ENCODE results near the gene JAKMIP2. TPM values are rescaled to one million over a fixed set of nuclear protein-coding genes. Genes with fewer than 3 reads are reported as not detected.

Gene JAKMIP2
- total and polyA plus RNA-seq, 4 donors, result 0.13 to 1.9 (median 0.42) TPM; not detected in 1

DNA sequence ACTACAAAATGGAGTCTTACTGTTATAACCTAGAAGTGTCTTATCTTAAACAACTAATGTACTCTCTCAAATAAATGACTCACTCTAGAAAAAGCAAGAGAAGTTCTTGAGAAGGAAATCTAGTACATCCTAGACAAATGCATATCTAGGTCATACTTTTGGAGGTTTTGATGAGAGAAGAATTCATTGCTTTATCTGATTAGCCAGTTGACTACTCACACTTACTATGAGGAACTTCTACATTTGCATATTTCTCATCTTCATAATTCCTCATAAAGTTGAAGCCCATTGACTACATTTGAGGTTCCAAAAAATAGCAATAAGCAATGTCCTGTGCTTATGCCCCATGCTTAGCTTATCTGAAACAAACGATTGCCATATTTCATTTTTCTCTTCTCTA, 2.8 kb downstream of the JAKMIP2 start:
- H3K27ac ChIP-seq (ENCODE audit: low read depth in 1 of 2, low read length in 2 of 2), result no peak overlapping the region
- no peaks in the 10 kb centered on the region for H3K4me1 ChIP-seq (ENCODE audit: control insufficient read depth in 1 of 2, insufficient read depth in 2 of 2, low read length in 2 of 2)
- intact Hi-C loops (cut with DNase I), result no loop called here
- H3K4me3 ChIP-seq (ENCODE audit: low read length in 2 of 2), result no peak overlapping the region
- no peak for DNase-seq
- H3K27me3 ChIP-seq (ENCODE audit: control insufficient read depth in 1 of 2, insufficient read depth in 2 of 2, low read length in 1 of 2), result no peaks in the 10 kb centered on the region
- H3K36me3 ChIP-seq (ENCODE audit: control insufficient read depth in 1 of 2, insufficient read depth in 2 of 2, low read length in 1 of 2), result no peaks in the 10 kb centered on the region
- no peak for ATAC-seq (ENCODE audit: low FRiP score)
- 75 to 79% methylated on average over 1 of the region's 1 CpG for WGBS, 2 donors
- peaks cover 2% of the 10 kb centered on the region for H3K9me3 ChIP-seq (ENCODE audit: control insufficient read depth, low read length)

DNA sequence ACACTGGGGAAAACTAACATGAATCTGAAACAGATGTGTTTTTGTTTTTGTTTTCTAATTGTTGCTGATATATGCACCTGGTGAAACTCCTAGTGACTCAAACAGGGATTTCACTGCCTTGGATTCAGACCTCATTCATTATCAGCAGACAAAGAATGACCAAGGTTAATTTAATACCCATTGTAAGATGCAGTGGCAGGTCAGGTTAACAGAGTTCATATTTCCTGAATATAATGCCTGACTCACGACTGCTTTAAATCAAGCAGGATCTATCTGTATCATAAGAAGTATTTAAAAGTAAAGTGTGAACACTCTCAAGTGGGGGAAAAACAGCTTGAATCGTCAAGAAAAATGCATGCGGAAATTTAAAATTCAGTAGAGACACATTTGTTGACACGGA, 5.5 kb downstream of the JAKMIP2 start:
- DNase-seq (no peak), ATAC-seq (ENCODE audit: low FRiP score) (no peak)
- H3K9me3 ChIP-seq (ENCODE audit: control insufficient read depth, low read length), result no peaks in the 10 kb centered on the region
- no peaks in the 10 kb centered on the region for H3K36me3 ChIP-seq (ENCODE audit: control insufficient read depth in 1 of 2, insufficient read depth in 2 of 2, low read length in 1 of 2)
- 76 to 80% methylated on average over 4 of the region's 4 CpGs for WGBS, 2 donors
- no peaks in the 10 kb centered on the region for H3K27me3 ChIP-seq (ENCODE audit: control insufficient read depth in 1 of 2, insufficient read depth in 2 of 2, low read length in 1 of 2)
- H3K4me3 ChIP-seq (ENCODE audit: low read length in 2 of 2), result no peak overlapping the region
- intact Hi-C loops (cut with DNase I), result no loop called here
- no peak overlapping the region for H3K27ac ChIP-seq (ENCODE audit: low read depth in 1 of 2, low read length in 2 of 2)
- H3K4me1 ChIP-seq (ENCODE audit: control insufficient read depth in 1 of 2, insufficient read depth in 2 of 2, low read length in 2 of 2), result no peaks in the 10 kb centered on the region

DNA sequence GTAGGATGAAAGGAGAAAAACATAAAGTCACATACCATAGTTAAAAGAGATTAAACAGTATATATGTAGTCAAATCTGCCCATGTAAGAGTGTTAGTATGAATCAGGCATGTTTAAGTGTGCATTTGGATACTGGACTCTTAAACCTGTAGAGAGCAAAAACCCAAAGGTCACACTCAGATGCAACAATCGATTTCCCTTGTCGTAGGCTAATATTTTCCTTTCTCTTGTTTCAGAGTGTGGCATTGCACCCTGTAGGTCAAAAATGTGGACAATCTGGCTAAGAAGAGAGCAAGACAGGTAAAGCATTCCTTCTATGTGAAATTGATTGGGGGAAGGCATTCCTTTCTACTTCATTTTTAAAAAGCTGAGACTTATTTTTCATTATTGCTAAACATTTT, 8.9 kb downstream of the JAKMIP2 start:
- 83 to 89% methylated on average over 2 of the region's 2 CpGs for WGBS, 2 donors
- Histone ChIP-seq H3K27me3 (ENCODE audit: control insufficient read depth in 1 of 2, insufficient read depth in 2 of 2, low read length in 1 of 2) (no peaks in the 10 kb centered on the region), H3K27ac (ENCODE audit: low read depth in 1 of 2, low read length in 2 of 2) (no peak overlapping the region), H3K4me3 (ENCODE audit: low read length in 2 of 2) (no peak overlapping the region), H3K9me3 (ENCODE audit: control insufficient read depth, low read length) (no peaks in the 10 kb centered on the region), H3K36me3 (ENCODE audit: control insufficient read depth in 1 of 2, insufficient read depth in 2 of 2, low read length in 1 of 2) (no peaks in the 10 kb centered on the region), H3K4me1 (ENCODE audit: control insufficient read depth in 1 of 2, insufficient read depth in 2 of 2, low read length in 2 of 2) (no peaks in the 10 kb centered on the region)
- no peak for ATAC-seq (ENCODE audit: low FRiP score)
- intact Hi-C loops (cut with DNase I), result no loop called here
- no peak for DNase-seq

DNA sequence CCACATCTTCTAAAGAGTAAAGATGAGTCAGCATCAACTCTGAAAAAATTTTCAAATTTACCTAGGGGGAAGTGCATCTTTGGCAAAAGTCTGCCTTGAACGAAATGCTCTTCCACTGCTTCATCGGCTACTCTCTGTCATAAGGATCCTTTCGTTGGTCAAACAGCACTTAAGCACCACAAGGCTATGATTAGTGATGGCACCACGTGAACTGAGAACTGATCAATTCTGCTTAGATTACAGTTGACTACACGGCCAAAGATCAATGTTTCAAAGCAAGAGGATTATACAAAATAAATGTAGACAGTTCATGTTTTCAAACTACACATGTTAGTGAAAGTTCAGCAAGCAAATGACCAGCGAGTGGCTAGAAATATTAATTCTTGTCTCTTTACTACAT, 9.4 kb downstream of the JAKMIP2 start:
- intact Hi-C loops (cut with DNase I), result no loop called here
- Histone ChIP-seq H3K9me3 (ENCODE audit: control insufficient read depth, low read length) (no peaks in the 10 kb centered on the region), H3K36me3 (ENCODE audit: control insufficient read depth in 1 of 2, insufficient read depth in 2 of 2, low read length in 1 of 2) (no peaks in the 10 kb centered on the region), H3K4me1 (ENCODE audit: control insufficient read depth in 1 of 2, insufficient read depth in 2 of 2, low read length in 2 of 2) (no peaks in the 10 kb centered on the region), H3K27ac (ENCODE audit: low read depth in 1 of 2, low read length in 2 of 2) (no peak overlapping the region), H3K4me3 (ENCODE audit: low read length in 2 of 2) (no peak overlapping the region), H3K27me3 (ENCODE audit: control insufficient read depth in 1 of 2, insufficient read depth in 2 of 2, low read length in 1 of 2) (no peaks in the 10 kb centered on the region)
- DNase-seq (no peak), ATAC-seq (ENCODE audit: low FRiP score) (no peak)
- 86 to 89% methylated on average over 6 of the region's 6 CpGs for WGBS, 2 donors

DNA sequence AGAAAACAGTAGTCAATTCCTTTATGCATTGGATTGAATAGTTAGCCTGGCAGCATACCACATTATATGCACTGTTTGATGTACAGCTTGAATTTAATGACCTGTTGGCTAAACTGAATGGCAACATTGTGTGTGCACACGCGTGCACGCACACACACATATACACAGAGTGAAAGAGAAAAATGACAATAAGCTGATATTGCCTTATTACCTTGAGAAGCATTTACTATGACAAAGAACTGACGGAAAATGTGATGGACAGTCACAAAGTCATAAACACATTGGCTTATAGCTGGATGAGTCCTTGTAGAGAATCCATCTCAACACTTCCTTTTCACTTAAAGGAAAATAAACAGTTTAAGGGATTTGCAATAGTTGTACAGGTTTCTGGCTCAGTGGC, 15.5 kb downstream of the JAKMIP2 start:
- intact Hi-C loops (cut with DNase I), result no loop called here
- Histone ChIP-seq H3K27me3 (ENCODE audit: control insufficient read depth in 1 of 2, insufficient read depth in 2 of 2, low read length in 1 of 2) (no peaks in the 10 kb centered on the region), H3K4me1 (ENCODE audit: control insufficient read depth in 1 of 2, insufficient read depth in 2 of 2, low read length in 2 of 2) (no peaks in the 10 kb centered on the region), H3K9me3 (ENCODE audit: control insufficient read depth, low read length) (no peaks in the 10 kb centered on the region), H3K27ac (ENCODE audit: low read depth in 1 of 2, low read length in 2 of 2) (no peak overlapping the region), H3K4me3 (ENCODE audit: low read length in 2 of 2) (no peak overlapping the region), H3K36me3 (ENCODE audit: control insufficient read depth in 1 of 2, insufficient read depth in 2 of 2, low read length in 1 of 2) (no peaks in the 10 kb centered on the region)
- DNase-seq (no peak), ATAC-seq (ENCODE audit: low FRiP score) (no peak)
- 97 to 98% methylated on average over 4 of the region's 4 CpGs for WGBS, 2 donors

DNA sequence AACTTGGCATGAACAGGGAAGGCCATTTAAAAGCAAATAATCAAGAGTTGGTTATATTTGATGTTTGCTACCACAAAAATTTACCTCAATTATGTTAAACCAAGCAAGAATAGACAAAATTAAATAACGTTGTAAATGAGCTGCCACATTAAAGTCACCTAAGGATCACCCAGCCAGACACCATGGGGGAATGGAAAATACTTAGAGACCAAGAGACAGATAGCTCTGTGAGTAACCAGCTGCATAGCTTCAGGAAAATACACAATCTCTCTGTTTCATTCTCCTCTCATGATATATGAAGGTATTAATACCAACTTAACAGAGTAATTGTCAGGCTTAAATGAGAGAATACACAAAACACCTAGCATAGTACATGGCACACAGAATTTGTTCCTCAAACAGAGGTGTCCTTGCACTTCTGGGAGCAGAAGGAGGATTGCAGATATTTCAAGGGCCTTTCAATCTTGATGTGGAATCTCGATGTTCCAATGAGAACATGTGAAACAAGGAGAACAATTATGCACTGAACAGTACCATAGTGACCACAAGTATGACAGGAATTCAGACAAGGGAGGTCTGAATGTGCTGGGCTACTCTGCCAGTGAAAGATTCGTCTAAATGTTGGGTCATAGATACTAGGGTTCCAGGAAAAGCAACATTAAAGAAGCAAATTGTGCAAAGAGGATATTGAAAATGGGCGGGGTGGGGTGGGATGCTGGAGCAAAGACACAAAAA, 18.6 kb downstream of the JAKMIP2 start:
- ATAC-seq (ENCODE audit: low FRiP score) (no peak), DNase-seq (no peak)
- Histone ChIP-seq H3K4me1 (ENCODE audit: control insufficient read depth in 1 of 2, insufficient read depth in 2 of 2, low read length in 2 of 2) (no peaks in the 10 kb centered on the region), H3K4me3 (ENCODE audit: low read length in 2 of 2) (no peak overlapping the region), H3K27ac (ENCODE audit: low read depth in 1 of 2, low read length in 2 of 2) (no peak overlapping the region), H3K36me3 (ENCODE audit: control insufficient read depth in 1 of 2, insufficient read depth in 2 of 2, low read length in 1 of 2) (no peaks in the 10 kb centered on the region), H3K9me3 (ENCODE audit: control insufficient read depth, low read length) (no peaks in the 10 kb centered on the region), H3K27me3 (ENCODE audit: control insufficient read depth in 1 of 2, insufficient read depth in 2 of 2, low read length in 1 of 2) (no peaks in the 10 kb centered on the region)
- intact Hi-C loops (cut with DNase I), result no loop called here
- 57 to 58% methylated on average over 4 of the region's 4 CpGs for WGBS, 2 donors

DNA sequence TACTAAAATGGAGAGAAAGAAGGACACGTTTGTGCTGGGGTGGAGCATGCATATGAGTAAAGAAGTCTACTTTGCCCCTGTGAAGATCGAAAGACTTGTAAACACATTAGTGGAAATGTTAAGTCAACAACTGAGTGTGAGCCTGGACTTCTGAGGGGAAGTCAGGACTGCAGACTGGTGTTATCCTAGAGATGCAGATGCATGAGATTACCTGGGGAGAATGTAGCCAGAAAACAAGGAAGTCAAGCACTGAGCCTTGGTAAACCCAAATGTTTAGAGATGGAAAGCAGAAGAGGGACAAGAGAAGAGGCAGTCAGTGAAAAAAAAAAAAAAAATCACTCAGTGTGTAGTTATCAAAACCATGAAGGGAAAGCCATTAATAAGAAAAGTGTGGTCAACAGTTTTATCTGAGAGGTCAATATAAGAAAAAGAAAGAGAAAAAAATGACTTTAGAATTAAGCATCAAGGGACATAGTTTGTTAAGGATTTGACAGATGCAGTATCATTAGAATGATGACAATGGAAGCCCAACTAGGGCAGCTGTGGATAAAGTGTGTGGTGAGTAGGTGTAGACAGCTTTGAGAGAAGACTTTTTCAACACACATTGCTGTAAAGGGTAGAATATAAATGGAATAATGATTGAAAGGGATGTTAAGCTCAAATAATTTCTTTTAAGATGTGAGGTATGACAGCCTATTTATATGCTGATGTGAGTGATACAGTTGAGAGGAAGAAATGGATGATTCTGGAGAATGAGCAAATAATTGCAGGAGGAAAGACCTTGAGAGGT, 22.2 kb downstream of the JAKMIP2 start:
- Histone ChIP-seq H3K36me3 (ENCODE audit: control insufficient read depth in 1 of 2, insufficient read depth in 2 of 2, low read length in 1 of 2) (no peaks in the 10 kb centered on the region), H3K9me3 (ENCODE audit: control insufficient read depth, low read length) (peaks cover 1% of the 10 kb centered on the region), H3K4me3 (ENCODE audit: low read length in 2 of 2) (no peak overlapping the region), H3K27ac (ENCODE audit: low read depth in 1 of 2, low read length in 2 of 2) (no peak overlapping the region), H3K27me3 (ENCODE audit: control insufficient read depth in 1 of 2, insufficient read depth in 2 of 2, low read length in 1 of 2) (no peaks in the 10 kb centered on the region), H3K4me1 (ENCODE audit: control insufficient read depth in 1 of 2, insufficient read depth in 2 of 2, low read length in 2 of 2) (no peaks in the 10 kb centered on the region)
- ATAC-seq (ENCODE audit: low FRiP score), result no peak
- intact Hi-C loops (cut with DNase I), result no loop called here
- DNase-seq, result no peak
- WGBS, 2 donors, result 20 to 38% methylated on average over 2 of the region's 2 CpGs

DNA sequence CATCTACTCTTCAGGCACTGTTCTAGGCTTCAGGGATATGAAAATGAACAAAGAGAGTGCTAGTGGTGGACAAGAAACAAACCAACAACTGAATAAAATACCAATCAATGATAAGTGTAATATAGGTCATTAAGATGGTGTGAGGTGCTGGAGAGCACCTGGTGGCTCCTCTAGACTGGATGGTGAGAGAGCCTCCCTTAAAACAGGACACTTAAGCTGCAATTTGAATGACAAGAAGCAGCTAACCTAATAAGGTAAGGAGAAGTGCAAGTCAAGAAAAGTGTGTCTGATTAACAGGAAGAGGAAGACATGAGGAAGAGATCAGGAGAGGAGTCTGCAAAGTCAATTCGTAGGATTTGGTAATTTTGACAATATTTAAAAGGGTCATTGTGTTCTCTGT, 23.1 kb downstream of the JAKMIP2 start:
- ATAC-seq (ENCODE audit: low FRiP score) (no peak), DNase-seq (no peak)
- WGBS, 2 donors, result 66 to 70% methylated on average over 1 of the region's 1 CpG
- H3K36me3 ChIP-seq (ENCODE audit: control insufficient read depth in 1 of 2, insufficient read depth in 2 of 2, low read length in 1 of 2), result no peaks in the 10 kb centered on the region
- no peak overlapping the region for H3K4me3 ChIP-seq (ENCODE audit: low read length in 2 of 2)
- intact Hi-C loops (cut with DNase I), result no loop called here
- no peaks in the 10 kb centered on the region for H3K4me1 ChIP-seq (ENCODE audit: control insufficient read depth in 1 of 2, insufficient read depth in 2 of 2, low read length in 2 of 2)
- H3K27me3 ChIP-seq (ENCODE audit: control insufficient read depth in 1 of 2, insufficient read depth in 2 of 2, low read length in 1 of 2), result no peaks in the 10 kb centered on the region
- no peak overlapping the region for H3K27ac ChIP-seq (ENCODE audit: low read depth in 1 of 2, low read length in 2 of 2)
- peaks cover 1% of the 10 kb centered on the region for H3K9me3 ChIP-seq (ENCODE audit: control insufficient read depth, low read length)

DNA sequence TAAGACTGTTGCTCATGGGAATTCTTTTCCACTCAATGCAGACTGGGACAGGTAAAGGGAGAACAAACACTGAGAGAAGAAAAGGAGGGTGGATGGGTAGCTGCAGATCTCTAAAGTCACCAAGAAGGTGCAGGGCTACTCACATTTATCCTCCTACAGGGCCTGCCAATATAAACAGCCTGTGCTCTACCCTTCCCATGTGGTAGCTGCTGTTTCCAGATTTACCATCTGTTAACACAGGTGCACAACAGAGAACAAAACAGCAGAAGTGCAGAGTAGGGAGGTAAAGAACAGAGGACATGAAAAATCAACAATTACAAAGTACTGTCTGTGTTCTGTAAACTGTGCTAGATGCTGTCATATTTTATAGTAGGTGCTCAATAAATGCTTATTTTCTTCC, 26.0 kb downstream of the JAKMIP2 start:
- no peaks in the 10 kb centered on the region for H3K27me3 ChIP-seq (ENCODE audit: control insufficient read depth in 1 of 2, insufficient read depth in 2 of 2, low read length in 1 of 2)
- no peaks in the 10 kb centered on the region for H3K4me1 ChIP-seq (ENCODE audit: control insufficient read depth in 1 of 2, insufficient read depth in 2 of 2, low read length in 2 of 2)
- H3K36me3 ChIP-seq (ENCODE audit: control insufficient read depth in 1 of 2, insufficient read depth in 2 of 2, low read length in 1 of 2), result no peaks in the 10 kb centered on the region
- H3K27ac ChIP-seq (ENCODE audit: low read depth in 1 of 2, low read length in 2 of 2), result no peak overlapping the region
- H3K9me3 ChIP-seq (ENCODE audit: control insufficient read depth, low read length), result peaks cover 1% of the 10 kb centered on the region
- DNase-seq, result no peak
- intact Hi-C loops (cut with DNase I), result no loop called here
- H3K4me3 ChIP-seq (ENCODE audit: low read length in 2 of 2), result no peak overlapping the region
- no peak for ATAC-seq (ENCODE audit: low FRiP score)
